DMS79 treated with DMSO at 0.1 percent for 48 hours (cell line): ENCODE data around the gene BIRC7.

Experiments
- DNase-seq: peaks from one replicate; lab custom pipeline; 2025; lab: John Stamatoyannopoulos, UW

The BIRC7 gene

GRCh38 chr20:63208346-63208909 is 27.3 kb upstream of the BIRC7 start:
- DNase-seq: no peak

GRCh38 chr20:63210011-63210605 is 25.6 kb upstream of the BIRC7 start:
- no peak for DNase-seq

GRCh38 chr20:63212393-63212730 is 23.3 kb upstream of the BIRC7 start:
- DNase-seq: no peak

GRCh38 chr20:63212792-63213191 is 22.9 kb upstream of the BIRC7 start:
- DNase-seq: no peak

- DNase-seq: no peak
Observed at GRCh38 chr20:63214514-63214913, 21.2 kb upstream of the BIRC7 start.

GRCh38 chr20:63215101-63216040 is 20.3 kb upstream of the BIRC7 start:
- peak; percentile 91 for DNase-seq

- DNase-seq: peak; percentile 96
Observed at GRCh38 chr20:63216041-63216848, 19.5 kb upstream of the BIRC7 start, which contains the start of gene YTHDF1. TSS of gene YTHDF1 (minus strand) at chr20:63216131. CDS start at chr20:63215892, 239 bp downstream.

GRCh38 chr20:63216849-63217471 is 18.7 kb upstream of the BIRC7 start:
- peak; percentile 23 for DNase-seq

- peak; percentile 51 for DNase-seq
Observed at GRCh38 chr20:63217706-63218105, 18.0 kb upstream of the BIRC7 start.

- DNase-seq: no peak
Observed at GRCh38 chr20:63218701-63219446, 16.8 kb upstream of the BIRC7 start.

- DNase-seq: no peak
Observed at GRCh38 chr20:63219447-63219821, 16.3 kb upstream of the BIRC7 start.

GRCh38 chr20:63219866-63220521 is 15.7 kb upstream of the BIRC7 start:
- DNase-seq: no peak

- DNase-seq: peak; percentile 67
Observed at GRCh38 chr20:63220696-63221399, 14.9 kb upstream of the BIRC7 start.

GRCh38 chr20:63221400-63222053 is 14.2 kb upstream of the BIRC7 start:
- peak; percentile 90 for DNase-seq

- peak; percentile 45 for DNase-seq
Observed at GRCh38 chr20:63222541-63222940, 13.2 kb upstream of the BIRC7 start.

GRCh38 chr20:63223121-63223825 is 12.4 kb upstream of the BIRC7 start:
- peak; percentile 39 for DNase-seq

GRCh38 chr20:63223826-63224207 is 11.9 kb upstream of the BIRC7 start:
- DNase-seq: no peak

GRCh38 chr20:63224412-63225081 is 11.2 kb upstream of the BIRC7 start:
- peak; percentile 95 for DNase-seq
